Omental fat pad (tissue), 4 donors: ENCODE measurements around the gene PGA5. TPM values are rescaled to one million over a fixed set of nuclear protein-coding genes. Genes with fewer than 3 reads are reported as not detected.

ENCODE experiments used
- ATAC-seq: fragments of 150-250 bp; one replicate; pipeline ENCODE4 v1.9.1; 2016; ENCODE audit warnings: mild to moderate bottlenecking, moderate library complexity; ENCODE audit not compliant: low FRiP score
- DNase-seq: peaks from one replicate; pipeline ENCODE4 v3.0.0-alpha.2; 2019; ENCODE audit warnings: low spot score
- CTCF ChIP-seq, 3 donors: fragments of 450-650 bp; IDR thresholded peaks; one replicate each; pipeline ENCODE4 v1.5.1; 2016 to 2017; ENCODE audit warnings: antibody characterized with exemption in 3 of 3, mild to moderate bottlenecking in 3 of 3, moderate library complexity in 2 of 3
- total RNA-seq, 4 donors: library from RNA; depleted of rRNA; stranded (reverse); fragments of >200 nt; gene quantifications; one replicate each; pipeline ENCODE4 v1.1.0, GENCODE V29; 2016

PGA5 gene
- total RNA-seq, 4 donors from 2014 or later, result 2.0 to 5.0 (median 4.3) TPM; not detected in 1

GRCh38 chr11:61277186-61278000 lies 36.4 kb downstream of the PGA5 start:
- no peak for TF ChIP-seq CTCF (IDR thresholded peaks at IDR 0.05)
- no peak for DNase-seq
- no peak for ATAC-seq

- ATAC-seq (no peak), DNase-seq (no peak)
- TF ChIP-seq CTCF (IDR thresholded peaks at IDR 0.05), result no peak
Observed at GRCh38 chr11:61278001-61278470, 37.1 kb downstream of the PGA5 start.

- DNase-seq (no peak), ATAC-seq (no peak)
- TF ChIP-seq CTCF (IDR thresholded peaks at IDR 0.05), result no peak
Observed at GRCh38 chr11:61279934-61280659, 39.1 kb downstream of the PGA5 start.

- ATAC-seq (no peak), DNase-seq (no peak)
Observed at GRCh38 chr11:61280883-61281580, 40.1 kb downstream of the PGA5 start.

GRCh38 chr11:61281581-61282250 lies 40.7 kb downstream of the PGA5 start:
- TF ChIP-seq CTCF (IDR thresholded peaks at IDR 0.05), result no peak
- DNase-seq (no peak), ATAC-seq (peak; percentile 78)

More at GRCh38 chr11:61280883-61281580, 40.1 kb downstream of the PGA5 start:
- no peak for TF ChIP-seq CTCF (IDR thresholded peaks at IDR 0.05)

GRCh38 chr11:61283613-61284012 lies 42.6 kb downstream of the PGA5 start:
- TF ChIP-seq CTCF (IDR thresholded peaks at IDR 0.05), result no peak
- no peak for ATAC-seq

More at GRCh38 chr11:61283613-61284012, 42.6 kb downstream of the PGA5 start:
- DNase-seq, result no peak
